Stimulated activated naive CD4-positive, alpha-beta T cell (primary cell): Measurements from ENCODE around the gene CAMTA1.

Experiments
- DNase-seq, 6 experiments: peaks; one replicate each; lab custom pipeline; 2025; lab: John Stamatoyannopoulos, UW

The CAMTA1 gene

DNA sequence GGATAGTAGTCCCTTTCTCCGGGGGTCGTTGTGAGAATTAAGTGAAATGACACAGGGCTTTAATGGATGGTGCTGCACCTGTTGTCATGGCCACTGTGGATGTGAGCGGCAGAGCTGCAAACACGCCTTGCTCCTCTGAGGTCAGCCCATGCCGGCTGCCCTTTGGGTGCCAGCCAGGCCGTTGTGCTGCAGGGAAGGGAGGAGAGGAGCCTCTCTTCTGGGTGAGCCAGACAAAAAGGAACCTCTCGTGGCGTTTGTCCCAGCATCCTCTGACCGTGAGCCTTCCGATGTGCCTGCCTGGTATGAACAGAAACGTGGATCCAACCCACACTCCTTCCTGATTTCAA is 602.9 kb downstream of the CAMTA1 start:
- no peak for DNase-seq

DNA sequence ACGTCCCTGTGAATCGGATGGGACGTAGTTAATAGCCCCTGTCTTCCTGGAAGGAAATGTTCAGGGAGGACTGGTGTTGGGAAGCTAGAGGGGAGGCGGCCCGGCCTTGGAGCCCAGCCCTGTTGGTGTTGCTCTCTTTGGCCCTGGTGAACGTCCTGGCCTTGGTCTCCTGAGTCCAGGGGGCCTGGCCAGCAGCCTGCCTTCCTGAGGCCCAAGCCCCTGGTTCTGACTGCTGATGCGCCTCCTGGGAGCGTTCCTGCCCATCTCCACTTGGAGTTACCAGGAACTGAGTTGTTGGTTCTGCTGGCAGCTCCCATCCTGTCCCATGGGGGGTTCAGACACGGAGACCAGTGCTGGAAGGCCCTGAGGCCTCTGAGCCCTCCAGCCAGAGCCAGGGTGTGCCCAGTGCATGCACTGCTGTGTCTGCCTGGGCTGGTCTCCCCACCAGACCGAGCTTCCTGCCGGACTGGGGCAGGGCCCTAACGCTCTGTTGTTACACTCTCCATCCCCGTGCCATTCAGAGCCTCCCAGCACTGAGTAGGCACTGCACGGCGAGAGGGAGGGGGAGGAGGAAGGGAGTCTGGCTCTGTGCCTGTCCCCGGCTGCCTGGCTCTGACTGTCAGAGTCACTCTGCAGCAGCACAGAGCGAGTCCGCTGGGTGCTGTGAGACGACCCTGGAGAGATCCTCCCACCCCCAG is 603.4 kb downstream of the CAMTA1 start:
- DNase-seq: no peak

DNA sequence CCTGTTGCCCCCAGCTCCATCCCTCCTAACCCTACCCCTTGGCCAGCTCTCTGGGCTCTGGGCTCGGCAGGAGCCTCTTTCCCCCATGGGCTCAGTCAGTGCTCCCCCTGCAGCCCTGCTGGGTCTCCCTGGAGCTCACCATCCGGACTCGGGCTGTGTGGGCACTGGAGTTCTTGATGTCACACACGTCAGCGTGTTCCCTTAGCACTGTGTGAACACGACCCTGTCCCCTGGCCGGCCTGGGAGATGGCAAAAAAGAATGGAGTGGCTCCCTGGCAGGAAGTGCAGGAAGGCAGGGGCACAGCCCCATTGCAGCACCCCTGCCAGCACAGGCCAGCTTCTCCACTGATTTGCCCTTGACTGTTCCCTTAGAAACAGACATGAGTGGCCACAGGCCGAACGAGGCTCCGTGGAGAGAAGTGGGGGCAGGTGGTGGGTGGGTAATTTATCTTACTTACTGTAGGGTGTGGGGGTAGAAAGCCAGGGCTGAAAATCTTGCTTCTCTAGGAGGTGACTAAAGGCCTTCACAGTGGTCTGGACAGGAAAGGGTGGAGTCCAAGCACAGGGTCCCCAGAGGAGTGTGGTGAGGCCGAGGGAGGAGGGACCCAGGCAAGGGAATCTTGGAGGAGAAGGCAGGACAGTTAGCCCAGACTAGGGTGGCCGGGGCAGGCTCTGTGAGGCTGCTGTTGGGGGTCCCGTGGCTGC is 604.1 kb downstream of the CAMTA1 start:
- DNase-seq: no peak

DNA sequence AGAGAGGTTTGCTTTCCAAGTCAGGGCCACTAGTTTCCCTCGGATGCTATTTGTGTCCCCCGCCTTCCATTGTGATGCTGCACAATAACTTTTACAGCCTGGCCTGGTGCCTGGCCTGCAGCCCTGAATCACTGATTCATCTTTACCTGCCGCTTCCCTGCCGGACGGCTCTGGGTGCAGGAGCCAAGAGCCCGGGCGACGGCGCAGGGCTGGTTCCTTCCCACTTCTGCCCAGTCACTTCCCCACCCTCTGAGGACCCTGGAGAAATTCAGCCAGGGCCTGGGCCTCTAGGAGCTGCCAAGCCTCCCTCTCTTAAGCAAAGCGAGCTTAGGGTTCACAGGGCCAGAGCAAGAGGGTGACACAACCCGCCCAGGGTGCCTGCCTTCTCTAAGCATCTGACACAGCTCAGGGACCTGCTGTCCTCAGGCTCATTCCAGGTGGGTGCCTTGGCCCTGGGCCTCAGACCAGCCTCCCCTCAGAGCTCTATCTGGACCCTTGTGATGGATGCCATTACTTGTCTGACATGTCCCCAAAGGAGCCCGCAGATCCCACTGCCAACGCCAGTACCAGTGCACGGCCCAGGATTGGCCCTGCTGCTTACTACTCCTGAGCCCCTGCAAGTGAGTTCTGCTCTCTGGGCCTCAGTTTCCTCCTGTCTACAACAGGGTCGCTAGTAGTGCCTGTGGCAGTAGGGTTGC is 604.8 kb downstream of the CAMTA1 start:
- no peak for DNase-seq

DNA sequence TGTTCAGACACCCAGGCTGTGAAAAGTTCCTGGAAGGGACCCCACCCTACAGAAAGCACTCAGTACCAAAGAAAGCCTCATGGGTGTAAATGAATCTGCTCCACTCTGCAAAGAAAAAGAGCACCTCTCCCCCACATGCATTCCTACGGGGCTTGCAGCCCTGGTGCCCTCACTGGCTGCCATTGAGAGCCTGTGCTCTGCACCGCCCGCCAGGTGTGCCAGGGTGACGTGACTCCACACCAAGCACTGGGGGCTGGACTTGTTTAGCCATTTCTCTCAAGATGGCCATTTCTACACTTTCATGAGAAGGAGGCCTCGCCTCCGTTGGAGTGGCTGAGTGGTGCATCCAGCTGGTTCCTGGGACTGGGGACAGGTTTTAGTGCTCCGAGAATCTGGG is 605.3 kb downstream of the CAMTA1 start:
- no peak for DNase-seq

DNA sequence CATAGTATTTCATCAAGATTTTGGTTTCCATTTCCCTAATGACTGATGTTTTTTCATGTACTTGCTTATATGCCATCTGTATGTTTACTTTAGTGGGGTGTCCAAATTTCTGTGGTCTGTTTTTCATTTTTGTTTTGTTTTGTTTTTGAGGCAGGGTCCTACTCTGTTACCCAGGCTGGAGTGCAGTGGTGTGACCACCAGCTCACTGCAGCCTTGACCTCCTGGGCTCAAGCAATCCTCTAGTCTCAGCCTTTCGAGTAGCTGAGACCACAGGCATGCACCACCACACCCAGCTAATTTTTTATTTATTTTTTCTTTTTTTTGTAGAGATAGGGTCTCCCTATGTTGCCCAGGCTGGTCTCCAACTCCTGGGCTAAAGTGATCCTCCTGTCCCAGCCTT is 607.9 kb downstream of the CAMTA1 start:
- DNase-seq: no peak

DNA sequence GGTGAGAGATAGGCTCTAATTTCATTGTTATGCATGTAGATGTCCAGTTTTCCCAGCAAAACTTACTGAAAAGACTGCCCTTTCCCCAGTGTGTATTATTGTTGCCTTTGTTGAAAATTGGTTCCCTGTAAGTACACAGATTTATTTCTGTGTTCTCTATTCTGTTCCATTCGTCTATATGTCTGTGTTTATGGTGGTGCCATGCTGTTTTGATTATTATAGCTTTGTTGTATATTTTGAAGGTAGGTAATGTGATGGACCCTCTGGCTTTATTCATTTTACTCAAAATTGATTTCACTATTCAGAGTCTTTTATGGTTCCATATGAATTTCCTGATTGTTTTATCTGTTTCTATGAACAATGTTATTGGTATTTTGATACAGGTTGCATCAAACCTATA is 610.0 kb downstream of the CAMTA1 start:
- DNase-seq: no peak

DNA sequence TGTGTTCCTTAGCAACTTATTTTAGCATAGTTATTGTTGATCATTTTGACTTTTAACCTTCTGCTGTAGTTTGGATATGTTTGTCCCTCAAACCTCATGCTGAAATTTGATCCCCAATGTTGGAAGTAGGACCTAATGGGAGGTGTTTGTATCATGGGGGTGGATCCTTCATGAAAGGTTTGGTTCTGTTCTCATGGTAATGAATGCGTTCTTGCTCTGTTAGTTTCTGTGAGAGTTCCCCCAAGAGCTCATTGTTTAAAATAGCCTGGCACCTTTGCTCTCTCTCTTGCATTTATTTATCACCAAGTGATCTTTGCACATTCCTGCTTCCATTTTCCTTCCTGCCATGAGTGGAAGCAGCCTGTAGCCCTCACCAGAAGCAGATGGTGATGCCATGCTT is 613.7 kb downstream of the CAMTA1 start:
- no peak for DNase-seq

DNA sequence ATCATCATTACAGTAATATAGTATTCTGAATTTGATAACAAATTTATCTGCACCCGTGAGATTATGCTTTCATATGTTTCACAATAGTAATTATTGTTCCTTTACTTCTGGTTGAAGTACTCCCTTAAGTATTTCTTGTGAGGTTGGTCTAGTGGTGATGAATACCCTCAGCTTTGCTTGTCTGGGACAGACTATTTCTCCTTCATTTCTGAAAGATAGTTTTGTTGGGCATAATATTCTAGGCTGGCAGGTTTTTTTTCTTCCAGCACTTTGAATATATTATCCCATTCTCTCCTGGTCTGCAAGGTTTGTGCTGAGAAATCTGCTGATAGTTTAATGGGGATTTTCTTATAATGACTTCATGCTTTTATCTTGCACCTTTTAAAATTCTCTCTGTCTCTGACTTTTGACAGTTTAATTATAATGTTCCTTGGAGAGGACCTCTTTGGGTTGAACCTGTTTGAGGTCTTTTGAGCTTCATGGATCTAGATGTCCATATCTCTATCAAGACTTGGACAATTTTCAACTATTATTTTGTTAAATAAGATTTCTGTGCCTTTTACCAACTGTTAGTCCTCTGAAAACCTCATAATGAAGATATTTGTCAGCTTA is 614.4 kb downstream of the CAMTA1 start:
- no peak for DNase-seq

DNA sequence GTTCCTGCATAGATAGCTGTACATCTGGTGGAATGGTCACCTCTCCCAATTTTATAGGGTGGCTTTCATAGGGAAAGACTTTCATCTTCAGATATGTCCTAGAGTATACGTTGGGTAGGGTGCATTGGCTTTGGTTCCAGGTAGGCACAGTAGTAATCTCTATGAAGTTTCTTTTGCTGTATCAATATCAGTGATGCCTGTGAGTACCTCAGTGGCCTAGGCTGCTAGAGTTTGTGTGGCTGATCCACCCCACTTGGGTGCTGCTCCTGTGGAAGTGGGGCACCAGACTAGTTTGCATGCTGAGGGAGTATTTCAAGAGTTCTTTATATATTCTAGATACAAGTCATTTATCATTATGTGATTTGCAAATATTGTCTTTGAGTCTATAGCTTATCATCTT is 615.3 kb downstream of the CAMTA1 start:
- DNase-seq: no peak

DNA sequence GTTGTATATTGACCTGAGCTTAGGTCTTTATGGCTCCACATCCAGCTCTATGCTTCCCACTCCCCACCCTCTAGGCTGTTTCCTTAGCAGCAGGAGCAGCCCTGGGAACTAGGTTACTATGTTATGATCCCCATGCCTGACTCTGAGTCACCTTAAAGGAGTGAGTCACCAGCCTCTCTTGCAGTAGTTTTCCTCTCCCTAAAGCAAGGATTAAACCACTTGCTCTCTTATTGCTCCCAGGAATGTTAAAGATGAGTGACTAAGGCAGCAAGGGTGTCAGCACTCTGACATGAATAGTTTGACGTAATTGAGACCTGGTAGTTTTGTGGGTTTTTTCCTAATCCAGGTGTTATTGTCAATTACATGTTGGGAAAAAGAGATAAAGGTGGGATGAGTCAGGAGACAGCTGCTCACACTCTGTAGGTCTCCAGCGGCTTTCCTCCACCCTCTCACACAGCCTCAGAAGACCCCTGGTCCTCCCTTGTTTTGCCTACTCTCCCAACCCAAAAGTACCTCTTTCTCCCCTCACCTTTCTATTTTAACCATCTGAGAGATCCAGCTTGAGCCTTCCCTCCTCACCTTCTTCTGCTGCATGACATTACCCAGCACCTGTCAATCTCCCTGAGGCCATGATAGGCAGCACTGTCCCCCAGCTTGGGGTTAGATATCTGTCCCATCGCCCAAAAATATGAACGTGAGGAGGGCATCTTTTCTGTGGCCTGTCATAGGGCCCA is 616.7 kb downstream of the CAMTA1 start:
- no peak for DNase-seq

DNA sequence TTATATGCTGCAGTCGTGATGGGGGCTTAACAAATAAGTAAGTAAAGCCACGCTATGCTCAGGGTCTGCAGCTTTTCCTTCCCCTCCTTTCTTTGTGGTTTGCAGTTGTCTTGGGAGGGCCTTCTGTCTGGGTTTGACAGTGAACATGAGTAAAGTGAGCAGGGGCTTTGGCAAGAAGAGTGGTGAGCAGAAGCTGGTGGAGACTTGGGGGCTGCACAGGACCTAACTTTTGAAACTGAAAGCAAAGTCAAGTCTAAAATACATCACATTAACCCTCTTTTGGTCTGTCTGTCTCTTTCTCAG is 617.2 kb downstream of the CAMTA1 start:
- no peak for DNase-seq

DNA sequence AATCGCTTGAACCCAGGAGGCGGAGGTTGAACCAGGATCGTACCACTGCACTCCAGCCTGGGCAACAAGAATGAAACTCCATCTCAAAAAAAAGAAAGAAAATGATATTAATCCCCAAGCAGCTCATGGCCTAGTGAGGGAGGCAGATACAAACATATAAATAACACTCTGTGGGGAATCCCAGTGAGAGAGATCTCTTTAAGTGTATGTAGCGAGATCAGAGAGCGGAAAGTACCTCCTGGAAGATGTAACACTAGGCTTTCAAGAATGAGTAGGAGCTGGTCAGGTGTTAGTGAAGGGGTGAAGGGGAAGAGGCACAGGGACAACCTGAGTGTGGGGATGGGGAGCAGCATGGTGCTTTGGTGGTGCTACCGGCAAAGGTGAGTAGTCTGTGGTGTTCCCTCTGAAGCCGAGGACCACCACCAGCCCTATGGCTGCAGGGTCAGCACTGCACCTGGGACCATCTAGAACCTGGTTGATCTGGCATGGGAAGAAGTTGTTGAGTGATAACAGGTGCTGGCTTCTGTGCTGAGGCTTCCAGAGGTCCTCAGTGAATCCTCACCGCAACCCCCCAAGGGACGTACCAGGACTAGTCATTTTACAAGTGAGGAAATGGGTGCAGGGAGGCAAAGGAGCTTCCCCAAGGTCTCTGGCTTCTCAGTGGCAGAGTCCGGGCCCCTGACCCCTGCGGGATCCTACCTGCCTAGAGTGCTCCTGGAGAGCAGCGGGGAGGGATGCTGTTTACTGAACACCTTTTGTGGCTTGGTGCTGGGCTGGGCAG is 618.2 kb downstream of the CAMTA1 start:
- no peak for DNase-seq

DNA sequence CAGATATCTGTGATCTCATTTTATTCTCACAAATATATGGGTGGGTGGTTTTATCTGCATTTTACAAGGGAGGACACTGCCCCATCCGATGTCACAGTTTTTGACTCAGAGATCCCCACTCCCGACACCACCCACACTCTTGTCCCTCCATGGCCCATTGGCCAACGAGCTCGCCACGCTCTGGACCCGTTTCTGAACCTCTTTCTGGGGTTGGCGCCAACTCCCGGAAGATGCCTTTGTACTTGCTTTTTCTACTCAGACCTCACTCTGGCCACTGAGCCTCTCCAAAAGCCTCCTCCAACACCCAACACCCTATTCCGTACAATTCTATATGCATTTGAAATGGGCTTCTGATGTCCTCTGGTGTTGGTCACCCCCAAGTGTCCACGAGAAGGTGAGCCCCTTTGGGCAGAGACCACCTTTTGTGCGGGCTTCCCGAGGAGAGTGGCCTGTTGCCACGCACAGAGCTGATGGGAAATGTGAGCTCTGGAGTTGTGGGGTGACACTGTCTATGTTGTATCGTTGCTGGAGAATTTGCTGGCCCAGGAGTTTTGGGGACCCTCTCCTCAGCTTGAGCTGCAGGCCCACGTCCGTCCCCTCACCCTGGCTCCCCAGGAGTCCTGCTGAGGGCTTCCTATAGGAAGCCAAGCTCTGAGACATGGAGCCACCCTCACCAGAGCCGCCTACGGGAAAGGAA is 618.9 kb downstream of the CAMTA1 start:
- DNase-seq: no peak

DNA sequence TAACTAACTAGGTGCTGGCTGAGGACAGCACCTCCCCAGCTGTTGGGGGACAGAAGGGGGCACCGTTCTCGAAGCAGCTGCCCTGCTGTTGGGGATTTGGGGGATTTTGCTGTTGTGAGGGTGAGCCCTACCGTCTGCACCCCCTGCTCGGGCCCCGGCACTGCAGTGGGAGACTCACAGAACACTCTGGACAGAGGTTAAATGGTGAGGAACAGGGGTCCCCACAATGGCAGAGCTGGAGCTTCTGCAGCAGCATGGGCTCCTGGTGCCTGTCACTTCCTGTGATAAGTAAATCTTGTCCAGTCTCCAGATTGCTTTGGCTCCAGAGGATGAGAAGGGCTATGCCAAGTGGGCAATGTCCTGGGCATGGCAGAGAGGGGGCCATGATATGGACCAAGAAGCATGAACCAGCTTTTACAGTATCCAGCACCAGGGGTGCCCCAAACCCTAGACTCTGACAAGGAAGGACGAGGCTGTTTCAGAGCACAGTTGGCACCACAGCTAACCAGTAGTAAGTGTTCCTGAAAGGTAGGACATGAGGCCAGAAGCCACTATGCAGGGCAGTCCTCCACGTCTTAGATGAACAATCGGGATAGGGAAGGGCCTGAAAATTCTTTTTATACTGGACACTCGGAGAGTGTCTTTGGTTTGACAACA is 620.7 kb downstream of the CAMTA1 start:
- DNase-seq: no peak

DNA sequence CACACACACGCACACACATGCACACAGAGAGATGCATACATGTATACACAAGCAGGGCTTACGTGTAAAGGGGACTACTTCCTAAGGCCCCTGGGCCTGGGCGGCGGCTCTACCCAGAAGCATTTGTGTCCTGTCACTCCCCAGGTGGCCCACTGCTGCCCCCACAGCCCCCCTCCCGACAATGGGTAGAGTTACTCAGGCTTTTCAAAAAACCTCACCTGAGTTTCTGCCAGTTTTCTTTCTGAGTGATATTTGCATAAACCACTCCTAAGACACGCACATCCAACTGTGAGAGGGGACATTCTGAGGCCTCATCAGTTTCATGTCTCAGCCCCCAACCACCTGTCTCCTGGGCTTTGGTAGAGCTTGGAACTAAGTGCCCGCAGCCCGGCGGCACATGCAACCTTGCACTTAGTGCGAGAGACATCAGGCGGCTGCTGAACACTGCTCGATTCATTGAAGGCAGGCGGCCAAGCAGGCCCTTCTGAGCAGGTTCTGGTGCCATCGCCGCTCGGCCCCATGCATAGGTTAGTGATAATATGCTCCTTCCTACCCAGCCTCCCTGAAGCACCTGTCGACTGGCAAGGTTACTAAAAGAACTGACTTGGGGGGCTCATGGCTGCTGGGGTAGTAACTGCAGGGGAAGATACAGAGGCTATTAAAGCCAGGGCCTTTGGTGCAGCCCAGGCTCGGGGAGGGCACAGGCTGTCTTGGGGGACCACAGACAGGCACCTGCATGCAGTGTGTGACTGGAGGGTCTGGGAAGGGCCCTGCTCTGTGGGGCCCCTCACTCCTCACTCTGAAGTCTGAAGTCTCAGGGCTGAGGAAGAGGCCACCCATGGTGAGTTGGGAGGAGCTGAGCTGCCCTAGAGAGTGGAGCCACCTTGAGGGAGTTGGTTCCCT is 621.6 kb downstream of the CAMTA1 start:
- DNase-seq: no peak

DNA sequence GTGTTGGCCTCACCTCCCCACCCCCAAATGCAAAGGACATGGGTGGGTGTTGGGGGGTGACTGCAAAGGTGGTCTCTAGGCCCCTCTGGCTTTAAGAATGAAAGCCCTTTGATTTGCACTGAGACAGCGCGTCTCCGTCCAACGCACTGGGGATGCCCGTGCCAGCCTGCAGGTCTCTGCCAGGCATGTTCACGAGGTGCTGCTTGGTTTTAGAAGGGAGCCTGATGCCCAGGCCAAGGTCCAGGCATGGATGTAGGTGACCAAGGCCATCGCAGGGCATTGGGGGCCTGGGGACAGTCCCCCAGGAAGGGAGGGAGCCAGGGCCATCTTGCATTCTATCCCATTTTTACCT is 622.3 kb downstream of the CAMTA1 start:
- DNase-seq: no peak

DNA sequence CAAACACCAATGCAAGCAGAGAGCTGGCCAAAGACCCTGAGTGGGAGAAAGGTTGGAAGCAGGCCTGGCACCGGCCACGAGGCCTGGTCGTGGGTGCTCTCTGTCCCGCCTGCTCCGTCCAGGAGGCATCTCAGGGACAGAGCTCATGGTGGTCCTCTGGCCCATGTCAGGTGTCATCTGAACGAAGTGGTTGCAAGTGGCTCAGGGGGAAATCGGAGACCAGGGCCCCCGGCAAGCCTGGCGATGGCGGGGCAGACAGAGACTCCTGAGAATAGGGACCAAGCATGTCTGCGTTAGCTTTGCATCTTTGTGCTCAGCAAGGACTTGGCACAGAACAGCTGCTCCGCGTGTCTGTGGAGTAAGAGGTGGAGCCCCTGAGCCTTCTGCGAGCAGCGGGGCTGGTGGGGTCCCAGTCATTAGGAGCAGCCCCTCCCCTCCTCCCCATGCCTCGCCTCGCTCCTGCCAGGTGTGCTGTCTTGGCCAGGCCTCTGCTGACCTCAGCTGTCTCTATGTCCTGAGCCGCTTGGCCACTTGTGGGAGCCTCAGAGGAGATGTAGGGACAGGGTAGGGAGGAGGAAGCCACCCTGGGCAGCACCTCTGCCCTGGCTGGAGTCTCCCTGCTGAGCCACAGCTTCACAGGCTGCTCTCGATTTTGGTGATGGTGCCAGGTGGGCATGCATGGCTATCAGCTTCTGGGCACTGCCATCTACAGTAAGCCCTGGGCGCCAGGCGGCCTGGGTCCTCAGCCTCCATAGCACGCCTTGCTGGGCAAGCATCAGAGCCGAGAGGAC is 622.9 kb downstream of the CAMTA1 start:
- no peak for DNase-seq

DNA sequence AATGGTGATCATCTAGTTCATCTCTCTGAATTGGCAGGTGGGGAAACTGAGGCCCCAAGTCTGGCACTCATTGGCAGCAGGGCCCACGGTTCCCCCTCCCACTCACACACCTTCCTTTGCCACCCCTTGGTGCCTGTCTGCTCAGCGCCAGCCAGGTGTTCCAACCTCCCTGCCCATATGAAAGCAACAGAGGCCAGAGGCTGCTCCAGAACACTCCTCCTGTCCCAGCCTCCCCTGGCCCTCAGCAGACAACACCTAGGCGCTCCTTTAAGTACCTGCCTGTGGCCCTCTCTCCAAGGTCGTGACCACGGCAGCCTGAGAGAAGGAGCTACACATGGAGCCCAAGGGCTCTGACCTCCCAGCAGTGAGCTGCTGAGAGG is 623.5 kb downstream of the CAMTA1 start:
- no peak for DNase-seq
